ENCODE data around the gene SSH2. TPM values are rescaled to one million over a fixed set of nuclear protein-coding genes. Genes with fewer than 3 reads are reported as not detected.

The SSH2 gene
- total and polyA plus RNA-seq, 9 of the 15 experiments (the other 6 are each of a cell fraction or from before 2014, with no cell fraction given): 3.9 to 16.1 (median 10.2) TPM

GRCh38 chr17:29719469-29719868 lies 210.6 kb downstream of the SSH2 start (continued):
- TF ChIP-seq KDM1A (IDR thresholded peaks at IDR 0.05) (peak; percentile 19 to 28; a peak in 1 of 4 replicates), POLR2H (tag; IDR thresholded peaks at IDR 0.05; ENCODE audit: low read depth) (no peak), ZKSCAN8 (CRISPR knock-in tag; IDR thresholded peaks at IDR 0.05) (no peak), TEAD4 (IDR thresholded peaks at IDR 0.05; ENCODE audit: low read length) (no peak), TEAD4 (CRISPR knock-in tag; IDR thresholded peaks at IDR 0.05; ENCODE audit: borderline replicate concordance) (no peak), RBM25 (IDR thresholded peaks at IDR 0.05; ENCODE audit: low read depth, low read length, severe bottlenecking) (peak; percentile 89), BCOR (IDR thresholded peaks at IDR 0.05) (peak; percentile 72), ZBTB49 (CRISPR knock-in tag; IDR thresholded peaks at IDR 0.05; ENCODE audit: borderline replicate concordance) (no peak), DDX20 (tag; IDR thresholded peaks at IDR 0.05; ENCODE audit: low read depth) (no peak), HOMEZ (CRISPR knock-in tag; IDR thresholded peaks at IDR 0.05) (no peak)
- TF ChIP-seq, protein P1, sequence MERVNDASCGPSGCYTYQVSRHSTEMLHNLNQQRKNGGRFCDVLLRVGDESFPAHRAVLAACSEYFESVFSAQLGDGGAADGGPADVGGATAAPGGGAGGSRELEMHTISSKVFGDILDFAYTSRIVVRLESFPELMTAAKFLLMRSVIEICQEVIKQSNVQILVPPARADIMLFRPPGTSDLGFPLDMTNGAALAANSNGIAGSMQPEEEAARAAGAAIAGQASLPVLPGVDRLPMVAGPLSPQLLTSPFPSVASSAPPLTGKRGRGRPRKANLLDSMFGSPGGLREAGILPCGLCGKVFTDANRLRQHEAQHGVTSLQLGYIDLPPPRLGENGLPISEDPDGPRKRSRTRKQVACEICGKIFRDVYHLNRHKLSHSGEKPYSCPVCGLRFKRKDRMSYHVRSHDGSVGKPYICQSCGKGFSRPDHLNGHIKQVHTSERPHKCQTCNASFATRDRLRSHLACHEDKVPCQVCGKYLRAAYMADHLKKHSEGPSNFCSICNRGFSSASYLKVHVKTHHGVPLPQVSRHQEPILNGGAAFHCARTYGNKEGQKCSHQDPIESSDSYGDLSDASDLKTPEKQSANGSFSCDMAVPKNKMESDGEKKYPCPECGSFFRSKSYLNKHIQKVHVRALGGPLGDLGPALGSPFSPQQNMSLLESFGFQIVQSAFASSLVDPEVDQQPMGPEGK (CRISPR knock-in tag; IDR thresholded peaks at IDR 0.05; ENCODE audit: borderline replicate concordance): no peak
